Esophagus muscularis mucosa (tissue), 4 donors: ENCODE data around the gene ADRA2C. TPM values are rescaled to one million over a fixed set of nuclear protein-coding genes. Genes with fewer than 3 reads are reported as not detected.

Experiments
- DNase-seq: peaks from one replicate; pipeline ENCODE4 v3.0.0-alpha.2; 2017; ENCODE audit errors: extremely low spot score
- H3K27ac ChIP-seq, 4 donors: fragments of 200-600 bp; sonication (generic); replicated peaks in 1 of 4; 1 replicate in 3 of 4; 2 replicates in 1 of 4; pipeline ENCODE4 v1.5.1; 2016 to 2019; ENCODE audit warnings: mild to moderate bottlenecking in 1 of 4
- H3K27me3 ChIP-seq, 4 donors: fragments of 200-600 bp; sonication (generic); one replicate each; pipeline versions ENCODE4 v1.5.1 to v1.6.0; 2016 to 2019
- H3K36me3 ChIP-seq, 4 donors: fragments of 200-600 bp; sonication (generic); one replicate each; pipeline ENCODE4 v1.5.1; 2016 to 2019
- H3K4me1 ChIP-seq, 4 donors: fragments of 200-600 bp; sonication (generic); one replicate each; pipeline ENCODE4 v1.5.1; 2016 to 2019
- H3K4me3 ChIP-seq, 4 donors: fragments of 200-600 bp; sonication (generic); 1 replicate in 2 of 4; 2 replicates in 2 of 4; pipeline ENCODE4 v1.5.1; 2016 to 2019; ENCODE audit warnings: mild to moderate bottlenecking in 4 of 4, moderate library complexity in 1 of 4
- H3K9me3 ChIP-seq, 4 donors: fragments of 200-600 bp; sonication (generic); 1 replicate in 3 of 4; 2 replicates in 1 of 4; pipeline ENCODE4 v1.5.1; 2016 to 2019
- EP300 ChIP-seq: sonication (generic); formaldehyde crosslinking; IDR thresholded peaks from one replicate; pipeline ENCODE4 v1.6.1; 2017; ENCODE audit warnings: antibody characterized with exemption
- POLR2A ChIP-seq: fragments of 450-650 bp; IDR thresholded peaks from one replicate; pipeline ENCODE4 v1.6.1; 2017; ENCODE audit warnings: antibody characterized with exemption, moderate library complexity, mild to moderate bottlenecking, low read depth
- POLR2AphosphoS5 ChIP-seq, 2 donors: sonication (generic); formaldehyde crosslinking; IDR thresholded peaks; one replicate each; pipeline ENCODE4 v1.6.1; 2017; ENCODE audit warnings: antibody characterized with exemption in 2 of 2
- WGBS: methylation state at CpG from one replicate; pipeline ENCODE4 v1.1.5; 2018; 5-methylcytosine and 5-hydroxymethylcytosine counted together
- intact Hi-C: fragments of 100-400 bp; cut with DNase I; formaldehyde crosslinking; loops from one replicate; pipeline ENCODE4 v1.15.1; 2023
- total RNA-seq, 4 donors: library from RNA; depleted of rRNA; stranded (reverse); fragments of >200 nt; gene quantifications; one replicate each; pipeline versions ENCODE4 v1.1.0 to v1.2.1, GENCODE V29; 2016
- TF ChIP-seq, protein P1 (sequence below), 3 experiments: fragments of 200-600 bp in 2 of 3; fragments of 450-650 bp in 1 of 3; sonication (generic) in 2 of 3; IDR thresholded peaks; one replicate each; pipeline ENCODE4 v1.5.1; 2017 to 2019; ENCODE audit warnings: antibody characterized with exemption in 3 of 3, mild to moderate bottlenecking in 2 of 3, moderate library complexity in 1 of 3

The ADRA2C gene
- total RNA-seq, 4 donors from 2014 or later, result 2.9 to 10.3 (median 8.4) TPM

DNA sequence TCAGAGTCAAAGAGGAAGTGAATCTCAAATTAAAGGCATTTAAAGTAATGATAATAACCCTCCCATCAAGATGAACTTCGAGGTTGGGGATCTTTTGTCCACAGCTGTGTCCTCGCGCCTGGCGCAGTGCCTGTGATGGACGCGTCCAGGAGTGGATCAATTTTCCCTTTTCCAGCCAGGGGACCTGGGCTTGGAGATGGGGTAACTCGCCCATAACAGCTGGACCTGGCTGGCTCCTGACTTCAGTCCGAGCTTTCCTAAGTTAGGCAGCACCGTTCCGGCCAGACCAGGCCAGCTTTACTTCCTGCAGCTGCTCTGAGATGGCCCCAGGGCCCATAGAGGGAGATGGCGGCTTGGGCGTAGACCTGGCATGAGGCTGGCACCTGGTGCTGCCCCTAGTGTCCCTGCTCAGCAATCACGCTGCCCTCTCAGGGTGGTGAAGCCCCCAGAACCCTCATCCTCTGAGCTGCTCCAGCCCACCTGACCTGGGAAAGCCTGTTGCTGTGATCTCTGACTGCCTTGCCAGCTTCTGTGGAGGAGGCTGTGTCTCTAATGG is 23.9 kb downstream of the ADRA2C start:
- Histone ChIP-seq H3K27me3 (peaks cover 0 to 47% (median 0%) of the 10 kb centered on the region in 4 donors), H3K4me3 (no peak overlapping the region), H3K36me3 (no peaks in the 10 kb centered on the region), H3K27ac (no peak overlapping the region), H3K4me1 (peaks cover 0 to 8% (median 0%) of the 10 kb centered on the region in 4 donors), H3K9me3 (peaks cover 0 to 13% (median 5%) of the 10 kb centered on the region in 4 donors)
- intact Hi-C loops, result no loop called here
- WGBS, result 96% methylated on average over 7 of the region's 13 CpGs
- TF ChIP-seq POLR2A (no peak), POLR2AphosphoS5 (IDR thresholded peaks at IDR 0.05) (no peak), EP300 (no peak)
- TF ChIP-seq, protein P1, sequence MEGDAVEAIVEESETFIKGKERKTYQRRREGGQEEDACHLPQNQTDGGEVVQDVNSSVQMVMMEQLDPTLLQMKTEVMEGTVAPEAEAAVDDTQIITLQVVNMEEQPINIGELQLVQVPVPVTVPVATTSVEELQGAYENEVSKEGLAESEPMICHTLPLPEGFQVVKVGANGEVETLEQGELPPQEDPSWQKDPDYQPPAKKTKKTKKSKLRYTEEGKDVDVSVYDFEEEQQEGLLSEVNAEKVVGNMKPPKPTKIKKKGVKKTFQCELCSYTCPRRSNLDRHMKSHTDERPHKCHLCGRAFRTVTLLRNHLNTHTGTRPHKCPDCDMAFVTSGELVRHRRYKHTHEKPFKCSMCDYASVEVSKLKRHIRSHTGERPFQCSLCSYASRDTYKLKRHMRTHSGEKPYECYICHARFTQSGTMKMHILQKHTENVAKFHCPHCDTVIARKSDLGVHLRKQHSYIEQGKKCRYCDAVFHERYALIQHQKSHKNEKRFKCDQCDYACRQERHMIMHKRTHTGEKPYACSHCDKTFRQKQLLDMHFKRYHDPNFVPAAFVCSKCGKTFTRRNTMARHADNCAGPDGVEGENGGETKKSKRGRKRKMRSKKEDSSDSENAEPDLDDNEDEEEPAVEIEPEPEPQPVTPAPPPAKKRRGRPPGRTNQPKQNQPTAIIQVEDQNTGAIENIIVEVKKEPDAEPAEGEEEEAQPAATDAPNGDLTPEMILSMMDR (IDR thresholded peaks at IDR 0.05), result no peak
- DNase-seq, result no peak

DNA sequence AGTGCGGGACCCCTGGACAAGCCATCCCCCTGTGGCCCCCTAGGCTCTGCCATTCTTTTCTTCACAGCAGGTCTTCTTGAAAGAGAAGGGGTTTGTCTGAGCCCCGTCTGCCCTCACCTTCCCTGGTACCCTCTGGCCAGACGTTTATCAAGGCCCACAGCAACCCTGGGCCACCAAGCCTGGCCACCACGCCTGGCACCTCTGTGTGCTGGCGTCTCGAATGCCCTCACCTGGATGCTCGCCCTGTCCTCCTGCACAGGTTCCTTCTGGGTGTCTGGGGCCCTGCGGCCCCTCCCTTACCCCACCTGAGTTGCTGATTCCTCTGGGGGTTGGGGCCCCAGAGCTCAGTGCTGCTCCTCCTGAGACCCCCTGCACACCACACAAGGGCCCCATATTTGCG is 25.1 kb downstream of the ADRA2C start:
- DNase-seq, result no peak
- Histone ChIP-seq H3K36me3 (no peaks in the 10 kb centered on the region), H3K27me3 (peaks cover 0 to 47% (median 0%) of the 10 kb centered on the region in 4 donors), H3K27ac (no peak overlapping the region), H3K4me1 (peaks cover 0 to 4% (median 0%) of the 10 kb centered on the region in 4 donors), H3K9me3 (peaks cover 0 to 24% (median 16%) of the 10 kb centered on the region in 4 donors), H3K4me3 (no peak overlapping the region)
- 85% methylated on average over 8 of the region's 9 CpGs for WGBS
- no peak for TF ChIP-seq EP300
- no peak for TF ChIP-seq POLR2AphosphoS5 (IDR thresholded peaks at IDR 0.05)
- no peak for TF ChIP-seq POLR2A
- TF ChIP-seq, protein P1 (IDR thresholded peaks at IDR 0.05), result no peak
- intact Hi-C loops, result no loop called here

DNA sequence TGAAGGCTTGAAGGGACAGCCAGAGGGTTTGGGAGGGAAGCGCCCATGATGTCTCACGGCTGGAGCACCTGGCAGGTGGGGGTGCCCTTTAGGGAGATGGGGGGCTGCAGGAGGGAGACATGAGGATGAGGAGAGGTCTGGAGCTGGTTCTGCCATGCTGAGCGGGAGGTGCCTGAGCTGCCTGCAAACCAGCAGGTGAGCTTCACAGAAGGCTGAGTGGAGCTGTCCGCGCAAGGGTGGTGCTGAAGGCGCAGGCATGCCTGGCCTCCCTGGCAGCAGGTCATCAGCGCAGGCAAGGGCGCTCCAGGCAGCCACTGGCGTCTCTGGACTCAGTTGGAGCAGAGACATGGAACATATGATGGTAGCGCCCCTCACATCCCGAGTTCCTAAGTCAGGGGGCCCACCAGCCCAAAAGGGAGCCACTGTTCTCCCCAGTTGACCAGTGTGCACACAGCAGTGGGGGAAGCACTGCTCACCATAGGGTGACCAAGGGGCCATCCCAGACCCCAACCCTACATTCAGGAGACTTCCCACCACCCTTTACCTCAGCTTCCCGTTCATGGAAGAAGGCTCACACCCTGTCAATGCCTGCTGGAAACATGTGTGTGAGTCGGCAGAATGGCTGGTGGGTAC is 25.8 kb downstream of the ADRA2C start:
- H3K4me3 ChIP-seq, result no peak overlapping the region
- TF ChIP-seq POLR2A (no peak), POLR2AphosphoS5 (IDR thresholded peaks at IDR 0.05) (no peak), EP300 (no peak)
- intact Hi-C loops, result no loop called here
- DNase-seq, result no peak
- 19% methylated on average over 8 of the region's 13 CpGs for WGBS
- H3K36me3 ChIP-seq, result no peaks in the 10 kb centered on the region
- peaks cover 0 to 32% (median 24%) of the 10 kb centered on the region in 4 donors for H3K9me3 ChIP-seq
- peaks cover 0 to 47% (median 0%) of the 10 kb centered on the region in 4 donors for H3K27me3 ChIP-seq
- no peaks in the 10 kb centered on the region for H3K4me1 ChIP-seq
- H3K27ac ChIP-seq, result no peak overlapping the region

DNA sequence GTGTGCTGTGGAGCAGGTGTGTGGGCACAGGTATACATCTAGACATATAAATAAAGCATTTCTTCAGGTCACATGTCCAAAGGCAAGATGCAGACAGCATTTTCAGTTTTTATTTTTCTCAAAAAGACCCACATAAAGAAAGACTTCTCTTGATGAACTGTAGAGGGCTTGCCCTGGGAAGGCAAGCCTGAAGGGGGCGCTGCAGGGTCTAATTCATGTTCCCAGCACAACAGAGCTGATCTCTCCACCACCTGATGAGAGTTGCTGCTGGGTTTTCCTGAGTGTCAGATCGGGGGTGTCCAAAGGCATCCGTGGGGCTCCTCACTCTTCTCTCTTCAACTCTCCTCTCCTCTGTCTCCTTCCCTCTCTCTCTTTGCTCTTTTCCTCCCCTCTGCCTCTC is 26.6 kb downstream of the ADRA2C start:
- WGBS, result 19% methylated on average over 3 of the region's 3 CpGs
- H3K4me1 ChIP-seq, result no peaks in the 10 kb centered on the region

DNA sequence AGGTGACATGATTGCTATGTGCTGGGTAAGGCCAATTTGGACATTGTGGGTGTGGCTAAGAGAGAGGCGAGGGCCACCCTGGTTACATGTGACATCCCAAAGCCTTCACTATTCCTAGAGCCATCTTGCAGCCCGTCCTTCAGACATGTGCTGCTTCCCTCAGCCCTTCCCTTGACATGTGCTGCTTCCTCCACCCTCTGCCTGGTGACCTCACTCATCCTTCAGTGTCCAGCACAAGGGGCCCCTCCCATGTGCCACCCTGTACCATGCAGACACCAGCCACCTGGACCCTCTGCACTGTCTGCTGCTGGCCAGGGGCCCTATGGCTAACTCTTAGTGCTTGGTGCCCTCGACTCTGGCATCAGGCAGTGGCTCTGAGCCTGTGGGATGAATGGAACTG is 27.4 kb downstream of the ADRA2C start:
- no peak overlapping the region for H3K27ac ChIP-seq
- no peaks in the 10 kb centered on the region for H3K4me1 ChIP-seq
- intact Hi-C loops, result no loop called here
- no peaks in the 10 kb centered on the region for H3K36me3 ChIP-seq
- DNase-seq, result no peak
- H3K9me3 ChIP-seq, result peaks cover 0 to 38% (median 26%) of the 10 kb centered on the region in 4 donors
- H3K27me3 ChIP-seq, result peaks cover 0 to 57% (median 0%) of the 10 kb centered on the region in 4 donors
- TF ChIP-seq EP300 (no peak), POLR2A (no peak), POLR2AphosphoS5 (IDR thresholded peaks at IDR 0.05) (no peak)
- TF ChIP-seq, protein P1 (IDR thresholded peaks at IDR 0.05), result no peak
- no peak overlapping the region for H3K4me3 ChIP-seq
- 80% methylated on average over 1 of the region's 3 CpGs for WGBS

More for the DNA sequence above, 26.6 kb downstream of the ADRA2C start:
- Histone ChIP-seq H3K9me3 (peaks cover 0 to 38% (median 26%) of the 10 kb centered on the region in 4 donors), H3K4me3 (no peak overlapping the region), H3K36me3 (no peaks in the 10 kb centered on the region), H3K27ac (no peak overlapping the region), H3K27me3 (peaks cover 0 to 50% (median 0%) of the 10 kb centered on the region in 4 donors)
- intact Hi-C loops, result no loop called here
- DNase-seq, result no peak
- TF ChIP-seq POLR2AphosphoS5 (IDR thresholded peaks at IDR 0.05), result no peak
- TF ChIP-seq, protein P1 (IDR thresholded peaks at IDR 0.05), result no peak
- no peak for TF ChIP-seq EP300
- no peak for TF ChIP-seq POLR2A
